GM23338 (cell line): ENCODE measurements around the gene EPO.

ENCODE experiments used
- POLR2AphosphoS5 ChIP-seq: IDR thresholded peaks from 2 replicates; pipeline ENCODE4 v1.6.1; 2016; ENCODE audit warnings: antibody characterized with exemption, low read depth
- TF ChIP-seq, protein P1 (sequence below), 2 experiments: fragments of 200-600 bp in 1 of 2; sonication (generic) in 1 of 2; conservative IDR thresholded peaks; 2 replicates each; pipeline versions ENCODE4 v1.5.1 to v1.6.1; 2016 to 2017; ENCODE audit warnings: antibody characterized with exemption in 2 of 2, low read depth in 2 of 2, mild to moderate bottlenecking in 2 of 2, moderate library complexity in 1 of 2
- TF ChIP-seq, protein P2 (sequence below): IDR thresholded peaks from one replicate; pipeline ENCODE4 v1.6.1; 2018; ENCODE audit warnings: antibody characterized with exemption; ENCODE audit not compliant: unreplicated experiment

DNA sequence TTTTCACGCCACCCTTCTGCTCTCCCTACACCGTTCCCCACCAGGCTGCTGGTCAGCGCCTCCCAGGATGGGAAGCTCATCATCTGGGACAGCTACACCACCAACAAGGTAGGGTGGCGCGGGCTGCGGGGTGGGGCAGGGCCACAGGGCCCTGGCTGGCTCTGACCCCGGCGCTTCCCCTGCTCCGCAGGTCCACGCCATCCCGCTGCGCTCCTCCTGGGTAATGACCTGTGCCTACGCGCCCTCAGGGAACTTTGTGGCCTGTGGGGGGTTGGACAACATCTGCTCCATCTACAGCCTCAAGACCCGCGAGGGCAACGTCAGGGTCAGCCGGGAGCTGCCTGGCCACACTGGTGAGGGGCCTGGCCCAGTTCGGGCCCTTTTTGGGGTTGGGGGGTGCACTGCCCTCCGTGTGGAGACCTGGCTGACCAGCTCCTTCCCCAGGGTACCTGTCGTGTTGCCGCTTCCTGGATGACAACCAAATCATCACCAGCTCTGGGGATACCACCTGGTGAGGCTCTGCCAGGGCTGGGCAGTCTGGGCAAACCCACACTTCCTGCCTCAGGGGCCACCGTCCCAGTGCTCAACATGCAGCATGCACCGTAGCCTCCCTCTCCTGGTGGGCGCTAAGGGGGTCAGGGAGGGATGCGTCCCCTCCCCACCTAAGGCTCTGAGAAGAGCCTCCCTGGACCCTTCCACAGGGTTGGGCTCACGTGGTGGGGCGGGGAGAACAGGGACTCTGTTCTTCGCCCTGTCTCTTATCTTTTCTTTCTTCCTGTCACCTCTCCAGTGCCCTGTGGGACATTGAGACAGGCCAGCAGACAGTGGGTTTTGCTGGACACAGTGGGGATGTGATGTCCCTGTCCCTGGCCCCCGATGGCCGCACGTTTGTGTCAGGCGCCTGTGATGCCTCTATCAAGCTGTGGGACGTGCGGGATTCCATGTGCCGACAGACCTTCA, 42.7 kb upstream of the EPO start:
- TF ChIP-seq, protein P1, sequence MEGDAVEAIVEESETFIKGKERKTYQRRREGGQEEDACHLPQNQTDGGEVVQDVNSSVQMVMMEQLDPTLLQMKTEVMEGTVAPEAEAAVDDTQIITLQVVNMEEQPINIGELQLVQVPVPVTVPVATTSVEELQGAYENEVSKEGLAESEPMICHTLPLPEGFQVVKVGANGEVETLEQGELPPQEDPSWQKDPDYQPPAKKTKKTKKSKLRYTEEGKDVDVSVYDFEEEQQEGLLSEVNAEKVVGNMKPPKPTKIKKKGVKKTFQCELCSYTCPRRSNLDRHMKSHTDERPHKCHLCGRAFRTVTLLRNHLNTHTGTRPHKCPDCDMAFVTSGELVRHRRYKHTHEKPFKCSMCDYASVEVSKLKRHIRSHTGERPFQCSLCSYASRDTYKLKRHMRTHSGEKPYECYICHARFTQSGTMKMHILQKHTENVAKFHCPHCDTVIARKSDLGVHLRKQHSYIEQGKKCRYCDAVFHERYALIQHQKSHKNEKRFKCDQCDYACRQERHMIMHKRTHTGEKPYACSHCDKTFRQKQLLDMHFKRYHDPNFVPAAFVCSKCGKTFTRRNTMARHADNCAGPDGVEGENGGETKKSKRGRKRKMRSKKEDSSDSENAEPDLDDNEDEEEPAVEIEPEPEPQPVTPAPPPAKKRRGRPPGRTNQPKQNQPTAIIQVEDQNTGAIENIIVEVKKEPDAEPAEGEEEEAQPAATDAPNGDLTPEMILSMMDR (conservative IDR thresholded peaks at IDR 0.05; ENCODE audit: low read depth in 2 of 2) = no peak
- no peak for TF ChIP-seq POLR2AphosphoS5
- TF ChIP-seq, protein P2, sequence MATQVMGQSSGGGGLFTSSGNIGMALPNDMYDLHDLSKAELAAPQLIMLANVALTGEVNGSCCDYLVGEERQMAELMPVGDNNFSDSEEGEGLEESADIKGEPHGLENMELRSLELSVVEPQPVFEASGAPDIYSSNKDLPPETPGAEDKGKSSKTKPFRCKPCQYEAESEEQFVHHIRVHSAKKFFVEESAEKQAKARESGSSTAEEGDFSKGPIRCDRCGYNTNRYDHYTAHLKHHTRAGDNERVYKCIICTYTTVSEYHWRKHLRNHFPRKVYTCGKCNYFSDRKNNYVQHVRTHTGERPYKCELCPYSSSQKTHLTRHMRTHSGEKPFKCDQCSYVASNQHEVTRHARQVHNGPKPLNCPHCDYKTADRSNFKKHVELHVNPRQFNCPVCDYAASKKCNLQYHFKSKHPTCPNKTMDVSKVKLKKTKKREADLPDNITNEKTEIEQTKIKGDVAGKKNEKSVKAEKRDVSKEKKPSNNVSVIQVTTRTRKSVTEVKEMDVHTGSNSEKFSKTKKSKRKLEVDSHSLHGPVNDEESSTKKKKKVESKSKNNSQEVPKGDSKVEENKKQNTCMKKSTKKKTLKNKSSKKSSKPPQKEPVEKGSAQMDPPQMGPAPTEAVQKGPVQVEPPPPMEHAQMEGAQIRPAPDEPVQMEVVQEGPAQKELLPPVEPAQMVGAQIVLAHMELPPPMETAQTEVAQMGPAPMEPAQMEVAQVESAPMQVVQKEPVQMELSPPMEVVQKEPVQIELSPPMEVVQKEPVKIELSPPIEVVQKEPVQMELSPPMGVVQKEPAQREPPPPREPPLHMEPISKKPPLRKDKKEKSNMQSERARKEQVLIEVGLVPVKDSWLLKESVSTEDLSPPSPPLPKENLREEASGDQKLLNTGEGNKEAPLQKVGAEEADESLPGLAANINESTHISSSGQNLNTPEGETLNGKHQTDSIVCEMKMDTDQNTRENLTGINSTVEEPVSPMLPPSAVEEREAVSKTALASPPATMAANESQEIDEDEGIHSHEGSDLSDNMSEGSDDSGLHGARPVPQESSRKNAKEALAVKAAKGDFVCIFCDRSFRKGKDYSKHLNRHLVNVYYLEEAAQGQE = no peak
